SK-N-SH (cell line): ENCODE data around the gene KSR2. TPM values are rescaled to one million over a fixed set of nuclear protein-coding genes. Genes with fewer than 3 reads are reported as not detected.
"Not testable (repeated sequence)": the region's sequence is repeated elsewhere in the genome, so short reads cannot be mapped to it uniquely, and the experiment has no call there.

Experiments used
- CTCF ChIA-PET: fragments of 300-600, 350-600 bp; formaldehyde crosslinking; extraction: SDS; loops from one replicate; lab custom pipeline; 2021; lab: Yijun Ruan, JAX
- POLR2A ChIA-PET: fragments of 350-600 bp; sonication (Branson Sonifier 250); formaldehyde crosslinking; extraction: SDS; loops from one replicate; lab custom pipeline; 2020; ENCODE audit warnings: antibody characterized with exemption, inconsistent platforms; lab: Yijun Ruan, JAX
- DNase-seq: peaks from one replicate; pipeline ENCODE4 v3.0.0; 2012
- H2AFZ ChIP-seq: fragments of 200-600 bp; sonication (generic); 2 replicates; pipeline ENCODE4 v1.8.1; 2016; ENCODE audit warnings: antibody characterized with exemption, mild to moderate bottlenecking, low read depth
- H3F3A ChIP-seq: fragments of 200-600 bp; sonication (generic); replicated peaks from 2 replicates; pipeline ENCODE3; 2016; ENCODE audit warnings: antibody characterized with exemption, mild to moderate bottlenecking; ENCODE audit not compliant: insufficient read depth
- H3K27ac ChIP-seq, 2 experiments: fragments of 200-500 bp in 1 of 2; fragments of 200-600 bp in 1 of 2; sonication (Bioruptor generic) in 1 of 2; sonication (generic), shearing (Covaris generic) in 1 of 2; 2 replicates each; pipeline versions ENCODE4 v1.5.1 to v1.6.1; 2014 to 2016; ENCODE audit warnings: low read depth in 2 of 2, inconsistent platforms in 1 of 2, low read length in 1 of 2, mild to moderate bottlenecking in 1 of 2, mixed read lengths in 1 of 2
- H3K27me3 ChIP-seq: fragments of 200-600 bp; sonication (generic), shearing (Covaris generic); 2 replicates; pipeline ENCODE4 v1.6.1; 2016; ENCODE audit warnings: mixed run types; ENCODE audit not compliant: insufficient read depth
- H3K36me3 ChIP-seq, 2 experiments: fragments of 200-500 bp in 1 of 2; fragments of 200-600 bp in 1 of 2; sonication (Bioruptor generic) in 1 of 2; sonication (generic) in 1 of 2; replicated peaks in 1 of 2; 2 replicates each; pipeline versions ENCODE3 to v1.5.1; 2014 to 2016; ENCODE audit warnings: low read length in 1 of 2, mild to moderate bottlenecking in 1 of 2; ENCODE audit not compliant: insufficient read depth in 2 of 2, control insufficient read depth in 1 of 2
- H3K4me1 ChIP-seq, 2 experiments: fragments of 200-500 bp in 1 of 2; fragments of 200-600 bp in 1 of 2; sonication (Bioruptor generic) in 1 of 2; sonication (generic), shearing (Covaris generic) in 1 of 2; 2 replicates each; pipeline versions ENCODE4 v1.5.1 to v1.6.1; 2014 to 2016; ENCODE audit warnings: low read depth in 1 of 2, low read length in 1 of 2, mixed run types in 1 of 2; ENCODE audit not compliant: insufficient read depth in 2 of 2, control insufficient read depth in 1 of 2
- H3K4me2 ChIP-seq: fragments of 200-600 bp; sonication (generic), shearing (Covaris generic); 2 replicates; pipeline ENCODE4 v1.6.1; 2017; ENCODE audit warnings: mixed run types
- H3K4me3 ChIP-seq, 2 experiments: fragments of 200-500 bp in 1 of 2; fragments of 200-600 bp in 1 of 2; sonication (Bioruptor generic) in 1 of 2; sonication (generic), shearing (Covaris generic) in 1 of 2; 2 replicates each; pipeline versions ENCODE4 v1.5.1 to v1.8.1; 2014 to 2016; ENCODE audit warnings: low read depth in 2 of 2, inconsistent platforms in 1 of 2, low read length in 1 of 2, mild to moderate bottlenecking in 1 of 2, mixed read lengths in 1 of 2, moderate library complexity in 1 of 2
- H3K79me2 ChIP-seq: fragments of 200-600 bp; sonication (generic); 2 replicates; pipeline ENCODE4 v1.8.1; 2017; ENCODE audit warnings: mild to moderate bottlenecking; ENCODE audit not compliant: insufficient read depth
- H3K9ac ChIP-seq: fragments of 200-600 bp; sonication (generic); 2 replicates; pipeline ENCODE4 v1.6.1; 2017; ENCODE audit warnings: mixed run types
- H3K9me2 ChIP-seq: fragments of 200-600 bp; sonication (generic); 2 replicates; pipeline ENCODE4 v1.6.1; 2017; ENCODE audit warnings: mixed run types
- H3K9me3 ChIP-seq: fragments of 200-600 bp; sonication (generic); 2 replicates; pipeline ENCODE4 v1.6.1; 2017; ENCODE audit warnings: mixed run types, mild to moderate bottlenecking, moderate library complexity
- H4K20me1 ChIP-seq: fragments of 200-600 bp; sonication (generic); 2 replicates; pipeline ENCODE4 v1.6.1; 2017; ENCODE audit warnings: mild to moderate bottlenecking, mixed run types; ENCODE audit not compliant: insufficient read depth
- ELF1 ChIP-seq: IDR thresholded peaks from 2 replicates; pipeline ENCODE4 v1.4.0; 2012
- FOSL2 ChIP-seq: IDR thresholded peaks from 2 replicates; pipeline ENCODE4 v1.4.0; 2012; ENCODE audit warnings: low read depth, mild to moderate bottlenecking, moderate library complexity, borderline replicate concordance
- FOXM1 ChIP-seq: IDR thresholded peaks from 2 replicates; pipeline ENCODE4 v1.4.0; 2012; ENCODE audit warnings: low read depth, mild to moderate bottlenecking
- MEF2A ChIP-seq: IDR thresholded peaks from 2 replicates; pipeline ENCODE4 v1.4.0; 2012; ENCODE audit warnings: low read depth, borderline replicate concordance
- RAD21 ChIP-seq: IDR thresholded peaks from 2 replicates; pipeline ENCODE4 v1.6.1; 2012; ENCODE audit warnings: mild to moderate bottlenecking, low read length
- SIN3A ChIP-seq: IDR thresholded peaks from 2 replicates; pipeline ENCODE4 v1.6.1; 2012; ENCODE audit warnings: low read depth, mild to moderate bottlenecking, low read length, moderate library complexity, borderline replicate concordance
- TAF1 ChIP-seq: IDR thresholded peaks from 2 replicates; pipeline ENCODE4 v1.6.1; 2012; ENCODE audit warnings: low read depth, mild to moderate bottlenecking, low read length, moderate library complexity, borderline replicate concordance
- WGBS: methylation state at CpG from one replicate; pipeline ENCODE4 v1.1.6; 2017; ENCODE audit warnings: low lambda C conversion rate; 5-methylcytosine and 5-hydroxymethylcytosine counted together
- polyA plus RNA-seq, 3 experiments: library from polyadenylated mRNA; depleted of rRNA; stranded (reverse); fragments of >200 nt; gene quantifications; 2 replicates each; pipeline ENCODE4 v1.2.3, GENCODE V29; 2012
- TF ChIP-seq, protein P1 (sequence below): IDR thresholded peaks from 2 replicates; pipeline ENCODE4; 2012

The KSR2 gene
- polyA plus RNA-seq, 1 of the 3 experiments (the other 2 are of a cell fraction) = 0.12 TPM

DNA sequence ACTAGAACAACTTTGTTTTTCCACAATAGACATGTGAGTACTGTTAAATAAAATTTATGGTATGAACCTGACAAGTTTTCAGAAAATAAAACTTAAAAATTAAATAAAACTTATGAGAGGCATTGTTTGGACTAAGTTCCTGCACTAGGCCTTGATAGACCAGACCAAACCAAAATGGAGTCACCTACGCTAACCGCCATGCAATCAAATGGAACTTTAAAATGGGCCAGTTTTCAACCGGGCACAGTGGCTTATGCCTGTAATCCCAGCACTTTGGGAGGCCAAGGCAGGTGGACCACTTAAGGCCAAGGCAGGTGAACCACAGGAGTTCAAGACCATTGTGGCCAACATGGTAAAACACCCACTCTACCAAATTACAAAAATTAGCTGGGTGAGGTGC lies 42.6 kb upstream of the KSR2 start:
- Histone ChIP-seq H3K27ac (no peak overlapping the region), H3K4me3 (no peak overlapping the region), H3K9me2 (no peaks in the 10 kb centered on the region), H3K9me3 (no peaks in the 10 kb centered on the region), H3K36me3 (no peaks in the 10 kb centered on the region), H3K4me2 (no peak overlapping the region), H3K79me2 (no peaks in the 10 kb centered on the region), H3K9ac (no peak overlapping the region), H3K27me3 (no peaks in the 10 kb centered on the region), H3F3A (no peaks in the 10 kb centered on the region), H2AFZ (no peak overlapping the region), H4K20me1 (no peaks in the 10 kb centered on the region), H3K4me1 (peaks cover 0 to 3% of the 10 kb centered on the region in 2 experiments; a peak in 2 of 4 replicates)
- ChIA-PET POLR2A (no interaction called here), CTCF (no interaction called here)
- DNase-seq = no peak
- TF ChIP-seq FOXM1 (no peak), TAF1 (no peak)
- WGBS = 96% methylated on average over 3 of the region's 3 CpGs

DNA sequence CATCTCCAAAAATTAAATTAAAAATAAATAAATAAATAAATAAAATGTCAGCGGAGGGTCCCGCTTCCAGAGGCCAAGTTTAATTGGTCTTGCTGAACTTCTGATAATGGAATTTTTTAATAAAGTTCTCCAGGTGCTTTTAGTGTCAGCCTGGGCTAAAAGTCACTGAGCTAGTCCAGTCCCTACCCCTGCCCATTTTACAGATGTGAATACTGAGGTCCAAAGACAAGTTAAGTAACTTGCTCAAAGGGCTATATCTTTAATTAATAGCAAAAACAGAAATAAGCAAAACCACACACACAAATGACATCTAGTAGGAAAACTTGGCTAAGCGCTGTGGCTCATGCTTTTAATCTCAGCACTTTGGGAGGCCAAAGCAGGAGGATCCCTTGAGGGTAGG lies 42.1 kb upstream of the KSR2 start:
- Histone ChIP-seq H3K9me3 (no peaks in the 10 kb centered on the region), H3K79me2 (no peaks in the 10 kb centered on the region), H3K9me2 (no peaks in the 10 kb centered on the region), H3K27ac (no peak overlapping the region), H3K36me3 (no peaks in the 10 kb centered on the region), H3K4me1 (no peaks in the 10 kb centered on the region), H3K4me2 (no peak overlapping the region), H3F3A (no peaks in the 10 kb centered on the region), H3K27me3 (no peaks in the 10 kb centered on the region), H3K4me3 (no peak overlapping the region), H2AFZ (no peak overlapping the region), H4K20me1 (no peaks in the 10 kb centered on the region), H3K9ac (no peak overlapping the region)
- CTCF ChIA-PET = no interaction called here
- POLR2A ChIA-PET = no interaction called here
- DNase-seq = no peak
- 94% methylated on average over 3 of the region's 3 CpGs for WGBS
- TF ChIP-seq RAD21 = no peak
- TF ChIP-seq, protein P1, sequence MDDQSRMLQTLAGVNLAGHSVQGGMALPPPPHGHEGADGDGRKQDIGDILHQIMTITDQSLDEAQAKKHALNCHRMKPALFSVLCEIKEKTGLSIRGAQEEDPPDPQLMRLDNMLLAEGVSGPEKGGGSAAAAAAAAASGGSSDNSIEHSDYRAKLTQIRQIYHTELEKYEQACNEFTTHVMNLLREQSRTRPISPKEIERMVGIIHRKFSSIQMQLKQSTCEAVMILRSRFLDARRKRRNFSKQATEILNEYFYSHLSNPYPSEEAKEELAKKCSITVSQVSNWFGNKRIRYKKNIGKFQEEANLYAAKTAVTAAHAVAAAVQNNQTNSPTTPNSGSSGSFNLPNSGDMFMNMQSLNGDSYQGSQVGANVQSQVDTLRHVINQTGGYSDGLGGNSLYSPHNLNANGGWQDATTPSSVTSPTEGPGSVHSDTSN = no peak
- TF ChIP-seq TAF1 = no peak
- no peak for TF ChIP-seq SIN3A
- TF ChIP-seq ELF1 = no peak
- TF ChIP-seq MEF2A = no peak
- no peak for TF ChIP-seq FOSL2

DNA sequence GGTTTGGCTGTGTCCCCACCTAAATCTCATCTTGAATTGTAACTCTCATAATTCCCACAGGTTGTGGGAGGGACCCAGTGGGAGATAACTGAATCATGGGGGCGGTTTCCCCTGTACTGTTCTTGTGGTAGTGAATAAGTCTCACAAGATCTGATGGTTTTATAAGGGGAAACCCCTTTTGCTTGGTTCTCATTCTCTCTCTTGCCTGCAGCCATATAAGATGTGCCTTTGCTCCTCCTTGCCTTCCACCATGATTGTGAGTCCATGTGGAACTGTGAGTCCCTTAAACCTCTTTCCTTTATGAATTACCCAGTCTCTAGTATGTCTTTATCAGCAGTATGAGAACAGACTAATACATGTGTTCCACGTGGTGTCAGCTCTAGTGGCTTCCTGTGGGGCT lies 31.0 kb upstream of the KSR2 start:
- POLR2A ChIA-PET, H4K20me1 ChIP-seq, H3K9ac ChIP-seq, H3K27ac ChIP-seq, DNase-seq, H3K79me2 ChIP-seq, H2AFZ ChIP-seq, H3K9me2 ChIP-seq, H3F3A ChIP-seq, H3K4me1 ChIP-seq, H3K27me3 ChIP-seq, H3K9me3 ChIP-seq, H3K36me3 ChIP-seq, H3K4me3 ChIP-seq, H3K4me2 ChIP-seq: not testable (repeated sequence)
- CTCF ChIA-PET = interaction anchor here (0.6 kb wide), 1 partner anchor 56 kb away, joined by 3 read pairs; no protein-coding TSS in a partner anchor
- WGBS = 18% methylated on average over 2 of the region's 2 CpGs
